MCF 10A (cell line): ENCODE results near the gene KRT14. TPM values are rescaled to one million over a fixed set of nuclear protein-coding genes. Genes with fewer than 3 reads are reported as not detected.

Source experiments
- BruUV-seq: library from RNA; stranded (reverse); fragments of 400-500 nt; replicated peaks from 2 replicates; lab custom pipeline; 2021; lab: Mats Ljungman, UMichigan
- CTCF ChIA-PET: fragments of 300-600 bp; sonication (Branson Sonifier 250); formaldehyde crosslinking; extraction: SDS; loops from one replicate; lab custom pipeline; 2021; ENCODE audit warnings: antibody characterized with exemption, inconsistent platforms; lab: Yijun Ruan, JAX
- POLR2A ChIA-PET: fragments of 300-600, 350-650 bp; sonication (Branson Sonifier 250); formaldehyde crosslinking; extraction: SDS; loops from one replicate; lab custom pipeline; 2020; ENCODE audit warnings: antibody characterized with exemption, inconsistent platforms; lab: Yijun Ruan, JAX
- DNase-seq: peaks from one replicate; pipeline ENCODE4 v3.0.0-alpha.2; 2018; ENCODE audit not compliant: unreplicated experiment
- H3K27ac Mint-ChIP-seq: one replicate; pipeline ENCODE4 v1.8.0; 2022; ENCODE audit warnings: mild to moderate bottlenecking, low read depth, mixed read lengths; ENCODE audit not compliant: unreplicated experiment
- H3K27me3 Mint-ChIP-seq: one replicate; pipeline ENCODE4 v1.8.0; 2022; ENCODE audit warnings: mixed read lengths; ENCODE audit not compliant: insufficient read depth, unreplicated experiment
- H3K36me3 Mint-ChIP-seq: one replicate; pipeline ENCODE4 v1.8.0; 2022; ENCODE audit warnings: mild to moderate bottlenecking, moderate library complexity, mixed read lengths; ENCODE audit not compliant: insufficient read depth, unreplicated experiment
- H3K4me1 Mint-ChIP-seq: one replicate; pipeline ENCODE4 v1.8.0; 2022; ENCODE audit warnings: mixed read lengths; ENCODE audit not compliant: insufficient read depth, unreplicated experiment
- H3K4me3 Mint-ChIP-seq: one replicate; pipeline ENCODE4 v1.8.0; 2022; ENCODE audit warnings: mild to moderate bottlenecking, moderate library complexity, mixed read lengths; ENCODE audit not compliant: unreplicated experiment
- H3K9me3 Mint-ChIP-seq: one replicate; pipeline ENCODE4 v1.8.0; 2022; ENCODE audit warnings: mixed read lengths; ENCODE audit not compliant: unreplicated experiment
- CTCF ChIP-seq: fragments of 200-600 bp; IDR thresholded peaks from one replicate; pipeline ENCODE4 v1.8.0; 2022; ENCODE audit warnings: antibody characterized with exemption, mild to moderate bottlenecking; ENCODE audit not compliant: unreplicated experiment
- intact Hi-C: fragments of 100-400 bp; cut with micrococcal nuclease; formaldehyde crosslinking; loops from 2 replicates; pipeline ENCODE4 v1.14.1; 2022
- total RNA-seq: library from RNA; stranded (reverse); gene quantifications from 2 replicates; pipeline ENCODE4 v1.2.3, GENCODE V29; 2022

The KRT14 gene
- total RNA-seq, 1 experiment from 2014 or later: 1,755 TPM

- ChIA-PET POLR2A (interaction anchor here (1.5 kb wide), 1 partner anchor 12 kb away, joined by 7 read pairs; no protein-coding TSS in a partner anchor), CTCF (no interaction called here)
- DNase-seq: no peak
- no peaks in the 10 kb centered on the region for H3K36me3 Mint-ChIP-seq
- H3K9me3 Mint-ChIP-seq: no peaks in the 10 kb centered on the region
- H3K27ac Mint-ChIP-seq: no peak overlapping the region
- no peaks in the 10 kb centered on the region for H3K4me1 Mint-ChIP-seq
- no peak overlapping the region for H3K4me3 Mint-ChIP-seq
- no peak for TF ChIP-seq CTCF
- no peaks in the 10 kb centered on the region for H3K27me3 Mint-ChIP-seq
- intact Hi-C loops: no loop called here
- no TSS peak for BruUV-seq
These were observed 47.0 kb upstream of the KRT14 start for GRCh38 chr17:41633556-41634199.

GRCh38 chr17:41632482-41633105 lies 45.9 kb upstream of the KRT14 start:
- no peaks in the 10 kb centered on the region for H3K27me3 Mint-ChIP-seq
- no peaks in the 10 kb centered on the region for H3K4me1 Mint-ChIP-seq
- no peak overlapping the region for H3K4me3 Mint-ChIP-seq
- CTCF ChIA-PET: no interaction called here
- H3K36me3 Mint-ChIP-seq: no peaks in the 10 kb centered on the region
- POLR2A ChIA-PET: no interaction called here
- DNase-seq: no peak
- intact Hi-C loops: no loop called here
- no TSS peak for BruUV-seq
- H3K27ac Mint-ChIP-seq: no peak overlapping the region
- TF ChIP-seq CTCF: no peak
- H3K9me3 Mint-ChIP-seq: no peaks in the 10 kb centered on the region

- BruUV-seq: no TSS peak
- Mint-ChIP-seq H3K4me1 (no peaks in the 10 kb centered on the region), H3K36me3 (no peaks in the 10 kb centered on the region), H3K27ac (no peak overlapping the region), H3K4me3 (no peak overlapping the region), H3K27me3 (no peaks in the 10 kb centered on the region), H3K9me3 (no peaks in the 10 kb centered on the region)
- CTCF ChIA-PET: interaction anchor here (1.2 kb wide), 1 partner anchor 31 kb away, joined by 4 read pairs; no protein-coding TSS in a partner anchor
- no peak for DNase-seq
- intact Hi-C loops: no loop called here
- POLR2A ChIA-PET: no interaction called here
- no peak for TF ChIP-seq CTCF
These were observed 45.2 kb upstream of the KRT14 start for GRCh38 chr17:41631898-41632285.

GRCh38 chr17:41631025-41631897 lies 44.6 kb upstream of the KRT14 start:
- Mint-ChIP-seq H3K36me3 (no peaks in the 10 kb centered on the region), H3K27ac (peak overlapping the region; percentile 29), H3K4me3 (no peak overlapping the region), H3K9me3 (no peaks in the 10 kb centered on the region), H3K27me3 (no peaks in the 10 kb centered on the region), H3K4me1 (no peaks in the 10 kb centered on the region)
- no peak for DNase-seq
- intact Hi-C loops: no loop called here
- no peak for TF ChIP-seq CTCF
- POLR2A ChIA-PET: interaction anchor here (1.7 kb wide), 1 partner anchor 10 kb away, joined by 4 read pairs; no protein-coding TSS in a partner anchor
- CTCF ChIA-PET: interaction anchor here (1.2 kb wide), 1 partner anchor 32 kb away, joined by 4 read pairs; no protein-coding TSS in a partner anchor
- no TSS peak for BruUV-seq
